Stimulated activated CD4-positive, alpha-beta T cell treated with anti-CD3 and anti-CD28 coated beads, Interleukin-1b, Interleukin-23, amount 100 ng/mL, for 24 hours (primary cell): ENCODE data around the gene DENND1B.
"Not testable (repeated sequence)": the region's sequence is repeated elsewhere in the genome, so short reads cannot be mapped to it uniquely, and the experiment has no call there.

Source experiments
- DNase-seq, 4 experiments: peaks; one replicate each; pipeline ENCODE4 v3.0.0-alpha.2; 2020; ENCODE audit warnings: low read depth in 4 of 4, low spot score in 1 of 4

DENND1B gene

GRCh38 chr1:197632651-197633050 lies 142.6 kb downstream of the DENND1B start:
- DNase-seq: no peak

- no peak for DNase-seq
These were observed 143.3 kb downstream of the DENND1B start for GRCh38 chr1:197632005-197632404.

- DNase-seq: no peak
These were observed 152.9 kb downstream of the DENND1B start for GRCh38 chr1:197622371-197622770.

GRCh38 chr1:197621761-197622160 lies 153.5 kb downstream of the DENND1B start:
- no peak for DNase-seq

GRCh38 chr1:197620714-197621163 lies 154.5 kb downstream of the DENND1B start:
- DNase-seq: no peak

- no peak for DNase-seq
These were observed 156.2 kb downstream of the DENND1B start for GRCh38 chr1:197619008-197619640.

- no peak for DNase-seq
These were observed 157.2 kb downstream of the DENND1B start for GRCh38 chr1:197618061-197618460.

GRCh38 chr1:197615693-197616011 lies 159.6 kb downstream of the DENND1B start:
- no peak for DNase-seq

- DNase-seq: no peak
These were observed 160.2 kb downstream of the DENND1B start for GRCh38 chr1:197614916-197615692.

GRCh38 chr1:197606168-197606845 lies 169.0 kb downstream of the DENND1B start:
- DNase-seq: no peak

GRCh38 chr1:197604302-197604701 lies 171.0 kb downstream of the DENND1B start:
- no peak for DNase-seq

- no peak for DNase-seq
These were observed 174.5 kb downstream of the DENND1B start for GRCh38 chr1:197600751-197601150.

- no peak for DNase-seq
These were observed 175.5 kb downstream of the DENND1B start for GRCh38 chr1:197599789-197600188.

GRCh38 chr1:197598935-197599334 lies 176.3 kb downstream of the DENND1B start:
- no peak for DNase-seq

GRCh38 chr1:197595304-197595904 lies 179.9 kb downstream of the DENND1B start:
- DNase-seq: no peak

GRCh38 chr1:197590687-197591086 lies 184.6 kb downstream of the DENND1B start:
- no peak for DNase-seq

- DNase-seq: no peak
These were observed 189.5 kb downstream of the DENND1B start for GRCh38 chr1:197585809-197586208.

GRCh38 chr1:197577580-197577979 lies 197.7 kb downstream of the DENND1B start:
- no peak for DNase-seq

- not testable (repeated sequence) for DNase-seq
These were observed 199.7 kb downstream of the DENND1B start for GRCh38 chr1:197575531-197575930.

- DNase-seq: no peak
These were observed 203.1 kb downstream of the DENND1B start for GRCh38 chr1:197572169-197572568.

- DNase-seq: no peak
These were observed 207.8 kb downstream of the DENND1B start for GRCh38 chr1:197567442-197567841.

GRCh38 chr1:197561041-197561440 lies 214.2 kb downstream of the DENND1B start:
- DNase-seq: no peak
